ENCODE data around the gene PPWD1.

DNA sequence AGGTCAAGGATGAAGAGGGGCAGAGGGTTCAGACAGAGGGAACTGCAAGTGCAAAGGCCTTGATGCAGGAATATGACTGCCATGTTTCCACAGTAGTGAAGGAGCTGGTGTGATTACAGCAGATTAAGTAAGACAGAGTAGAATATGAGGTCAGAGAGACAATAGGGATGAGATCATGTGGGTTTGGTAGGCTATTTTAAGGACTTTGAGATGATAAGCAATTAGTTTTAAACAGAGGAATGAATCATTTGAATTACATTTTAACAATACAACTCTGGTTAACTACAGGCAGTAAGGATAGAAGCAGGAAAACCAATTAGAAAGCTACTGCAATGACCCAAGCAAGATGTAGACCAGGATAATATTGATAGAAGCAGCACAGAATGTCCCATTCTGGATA, 7.8 kb upstream of the PPWD1 start:
- TF ChIP-seq POLR2A (IDR thresholded peaks at IDR 0.05; ENCODE audit: low read depth, low read length), result no peak
- no peak for TF ChIP-seq TAF1 (IDR thresholded peaks at IDR 0.05; ENCODE audit: low read depth, low read length)
